ENCODE results near the gene TMEM254. TPM values are rescaled to one million over a fixed set of nuclear protein-coding genes. Genes with fewer than 3 reads are reported as not detected.
A peak's percentile ranks its signal among the peaks of the same experiment; 100 is the strongest.

The TMEM254 gene
- total and polyA plus RNA-seq, 2 donors from 2014 or later, result 21.1 to 29.5 TPM

GRCh38 chr10:80100861-80101695 lies 22.6 kb downstream of the TMEM254 start:
- intact Hi-C loops (cut with DNase I), result no loop called here
- H3K9ac ChIP-seq (ENCODE audit: low read length in 3 of 3), result no peak overlapping the region
- TF ChIP-seq CTCF (IDR thresholded peaks at IDR 0.05; ENCODE audit: borderline replicate concordance, extremely low read depth, insufficient read depth), result no peak
- no peaks in the 10 kb centered on the region for H3K36me3 ChIP-seq (ENCODE audit: control insufficient read depth in 2 of 3, insufficient read depth in 3 of 3, low read length in 3 of 3)
- no peaks in the 10 kb centered on the region for H3K9me3 ChIP-seq (ENCODE audit: control insufficient read depth in 2 of 3, insufficient read depth in 1 of 3, low read length in 3 of 3)
- H3K27ac ChIP-seq (ENCODE audit: low read depth in 2 of 2, low read length in 2 of 2), result no peak overlapping the region
- H3K4me3 ChIP-seq (ENCODE audit: low read length in 3 of 3), result no peak overlapping the region
- no peaks in the 10 kb centered on the region for H3K4me1 ChIP-seq (ENCODE audit: control insufficient read depth in 2 of 3, insufficient read depth in 2 of 3, low read depth in 1 of 3, low read length in 3 of 3)
- no peaks in the 10 kb centered on the region for H3K27me3 ChIP-seq (ENCODE audit: control insufficient read depth, insufficient read depth, low read length)
- DNase-seq (no peak), FAIRE-seq (no peak)

GRCh38 chr10:80104066-80104926 lies 25.8 kb downstream of the TMEM254 start:
- no peak overlapping the region for H3K4me3 ChIP-seq (ENCODE audit: low read length in 3 of 3)
- FAIRE-seq (no peak), DNase-seq (peak in 3 of 5 donors; percentile 20 to 83 (median 58))
- no peak for TF ChIP-seq CTCF (IDR thresholded peaks at IDR 0.05; ENCODE audit: borderline replicate concordance, extremely low read depth, insufficient read depth)
- no peak overlapping the region for H3K27ac ChIP-seq (ENCODE audit: low read depth in 2 of 2, low read length in 2 of 2)
- no peaks in the 10 kb centered on the region for H3K27me3 ChIP-seq (ENCODE audit: control insufficient read depth, insufficient read depth, low read length)
- H3K4me1 ChIP-seq (ENCODE audit: control insufficient read depth in 2 of 3, insufficient read depth in 2 of 3, low read depth in 1 of 3, low read length in 3 of 3), result no peaks in the 10 kb centered on the region
- peaks cover 0 to 9% (median 0%) of the 10 kb centered on the region in 3 donors for H3K9me3 ChIP-seq (ENCODE audit: control insufficient read depth in 2 of 3, insufficient read depth in 1 of 3, low read length in 3 of 3)
- no peak overlapping the region for H3K9ac ChIP-seq (ENCODE audit: low read length in 3 of 3)
- no peaks in the 10 kb centered on the region for H3K36me3 ChIP-seq (ENCODE audit: control insufficient read depth in 2 of 3, insufficient read depth in 3 of 3, low read length in 3 of 3)
- intact Hi-C loops (cut with DNase I), result no loop called here

- no peaks in the 10 kb centered on the region for H3K27me3 ChIP-seq (ENCODE audit: control insufficient read depth, insufficient read depth, low read length)
- no peak for FAIRE-seq
These were observed 30.2 kb downstream of the TMEM254 start for GRCh38 chr10:80108576-80109239.

More at GRCh38 chr10:80108576-80109239, 30.2 kb downstream of the TMEM254 start:
- no peak overlapping the region for H3K9ac ChIP-seq (ENCODE audit: low read length in 3 of 3)
- no peak overlapping the region for H3K4me3 ChIP-seq (ENCODE audit: low read length in 3 of 3)
- peaks cover 0 to 13% (median 2%) of the 10 kb centered on the region in 3 donors for H3K9me3 ChIP-seq (ENCODE audit: control insufficient read depth in 2 of 3, insufficient read depth in 1 of 3, low read length in 3 of 3)
- H3K4me1 ChIP-seq (ENCODE audit: control insufficient read depth in 2 of 3, insufficient read depth in 2 of 3, low read depth in 1 of 3, low read length in 3 of 3), result no peaks in the 10 kb centered on the region
- no peak overlapping the region for H3K27ac ChIP-seq (ENCODE audit: low read depth in 2 of 2, low read length in 2 of 2)
- no peaks in the 10 kb centered on the region for H3K36me3 ChIP-seq (ENCODE audit: control insufficient read depth in 2 of 3, insufficient read depth in 3 of 3, low read length in 3 of 3)
- TF ChIP-seq CTCF (IDR thresholded peaks at IDR 0.05; ENCODE audit: borderline replicate concordance, extremely low read depth, insufficient read depth), result no peak
- DNase-seq, result no peak
- intact Hi-C loops (cut with DNase I), result no loop called here
